Endothelial cell of umbilical vein (primary cell): Measurements from ENCODE around the gene CDX2. TPM values are rescaled to one million over a fixed set of nuclear protein-coding genes. Genes with fewer than 3 reads are reported as not detected.

ENCODE experiments used
- BruUV-seq: library from RNA; stranded (reverse); fragments of 400-500 nt; replicated peaks from 2 replicates; lab custom pipeline; 2021; lab: Mats Ljungman, UMichigan
- CTCF ChIA-PET: fragments of 300-600, 350-600 bp; sonication (Branson Sonifier 250); formaldehyde crosslinking; loops from one replicate; lab custom pipeline; 2021; ENCODE audit warnings: antibody characterized with exemption, inconsistent platforms; lab: Charles Lee
- POLR2A ChIA-PET: fragments of 300-600, 350-600 bp; sonication (Branson Sonifier 250); formaldehyde crosslinking; loops from one replicate; lab custom pipeline; 2021; ENCODE audit warnings: antibody characterized with exemption, inconsistent platforms; lab: Charles Lee
- DNase-seq: peaks from one replicate; pipeline ENCODE4 v3.0.0-alpha.2; 2011; ENCODE audit warnings: low read depth, low spot score
- FAIRE-seq: peaks from 2 replicates; lab custom pipeline; 2011; peaks lifted over from hg19 to GRCh38; lab: Jason Lieb, UNC
- H2AFZ ChIP-seq: 2 replicates; pipeline ENCODE4 v1.6.0; 2012; ENCODE audit warnings: low read depth, low read length, control low read depth, inconsistent platforms
- H3K27ac ChIP-seq: 2 replicates; pipeline ENCODE4 v1.5.1; 2011; ENCODE audit warnings: low read depth, mild to moderate bottlenecking, control low read depth, low read length, moderate library complexity; ENCODE audit not compliant: insufficient read depth
- H3K27me3 ChIP-seq, 2 experiments: 2 replicates each; pipeline versions ENCODE4 v1.6.0 to v1.6.1; 2011; ENCODE audit warnings: low read length in 2 of 2, mixed read lengths in 1 of 2; ENCODE audit not compliant: control insufficient read depth in 2 of 2, insufficient read depth in 2 of 2
- H3K36me3 ChIP-seq, 2 experiments: 2 replicates in 1 of 2; 3 replicates in 1 of 2; pipeline ENCODE4 v1.5.1; 2011; ENCODE audit warnings: low read length in 2 of 2, mild to moderate bottlenecking in 1 of 2, moderate library complexity in 1 of 2; ENCODE audit not compliant: control insufficient read depth in 2 of 2, insufficient read depth in 2 of 2; ENCODE audit errors: extremely low read depth in 1 of 2
- H3K4me1 ChIP-seq: 3 replicates; pipeline ENCODE4 v1.5.1; 2011; ENCODE audit warnings: mild to moderate bottlenecking, low read length; ENCODE audit not compliant: control insufficient read depth, insufficient read depth; ENCODE audit errors: extremely low read depth
- H3K4me2 ChIP-seq: 2 replicates; pipeline ENCODE4 v1.6.1; 2011; ENCODE audit warnings: low read length, control low read depth, mixed read lengths; ENCODE audit not compliant: insufficient read depth
- H3K4me3 ChIP-seq, 3 experiments: fragments of 200-600 bp in 1 of 3; sonication (generic), shearing (Covaris generic) in 1 of 3; replicated peaks in 1 of 3; 2 replicates each; pipeline ENCODE4 v1.5.1; 2011 to 2016; ENCODE audit warnings: control low read depth in 3 of 3, low read length in 3 of 3, mild to moderate bottlenecking in 2 of 3, inconsistent platforms in 1 of 3, low read depth in 1 of 3, moderate library complexity in 1 of 3; ENCODE audit not compliant: insufficient read depth in 1 of 3
- H3K79me2 ChIP-seq: 2 replicates; pipeline ENCODE4 v1.6.0; 2012; ENCODE audit warnings: low read length, inconsistent platforms; ENCODE audit not compliant: control insufficient read depth, insufficient read depth
- H3K9ac ChIP-seq: replicated peaks from 2 replicates; pipeline ENCODE3; 2011; ENCODE audit warnings: low read length, control low read depth; ENCODE audit not compliant: insufficient read depth; ENCODE audit errors: extremely low read depth
- H3K9me1 ChIP-seq: replicated peaks from 3 replicates; pipeline ENCODE4 v1.6.0; 2011; ENCODE audit warnings: mild to moderate bottlenecking, low read length; ENCODE audit not compliant: control insufficient read depth, insufficient read depth; ENCODE audit errors: extremely low read depth
- H3K9me3 ChIP-seq: replicated peaks from 2 replicates; pipeline ENCODE4 v1.5.1; 2012; ENCODE audit warnings: low read length, inconsistent platforms; ENCODE audit not compliant: control insufficient read depth, insufficient read depth
- H4K20me1 ChIP-seq: replicated peaks from 2 replicates; pipeline ENCODE3; 2011; ENCODE audit warnings: mild to moderate bottlenecking, low read length; ENCODE audit not compliant: control insufficient read depth, insufficient read depth; ENCODE audit errors: extremely low read depth
- EZH2 ChIP-seq: IDR thresholded peaks from 2 replicates; pipeline ENCODE4 v1.6.1; 2012; ENCODE audit warnings: borderline replicate concordance, low read depth, mild to moderate bottlenecking, moderate library complexity, low read length, inconsistent platforms; ENCODE audit not compliant: severe bottlenecking
- FOS ChIP-seq: IDR thresholded peaks from 2 replicates; pipeline ENCODE4 v1.6.1; 2011; ENCODE audit warnings: mild to moderate bottlenecking, low read length, moderate library complexity, borderline replicate concordance; ENCODE audit not compliant: insufficient read depth
- GATA2 ChIP-seq: IDR thresholded peaks from 2 replicates; pipeline ENCODE4 v1.7.0; 2011; ENCODE audit warnings: low read depth, mild to moderate bottlenecking, moderate library complexity, mixed read lengths, low read length; ENCODE audit not compliant: insufficient read length, insufficient read depth
- JUN ChIP-seq: IDR thresholded peaks from 2 replicates; pipeline ENCODE4 v1.6.1; 2011; ENCODE audit warnings: borderline replicate concordance, low read depth; ENCODE audit not compliant: insufficient read length, insufficient read depth
- POLR2A ChIP-seq: IDR thresholded peaks from 2 replicates; pipeline ENCODE4 v1.6.1; 2012; ENCODE audit warnings: low read depth, mild to moderate bottlenecking, control low read depth, low read length
- POLR2AphosphoS5 ChIP-seq: IDR thresholded peaks from 2 replicates; pipeline ENCODE4 v1.6.1; 2012; ENCODE audit warnings: low read depth, mild to moderate bottlenecking, control low read depth, low read length, moderate library complexity; ENCODE audit not compliant: insufficient read depth
- dilution Hi-C: fragments of 300-500 bp; cut with MboI; formaldehyde crosslinking; loops from one replicate; pipeline ENCODE4 v1.15.0; 2019; ENCODE audit warnings: low sequenced_read_pairs; ENCODE audit not compliant: extremely low pct_ligation_motif_present
- intact Hi-C: fragments of 100-400 bp; cut with micrococcal nuclease; formaldehyde crosslinking; loops from one replicate; pipeline ENCODE4 v1.10.0; 2022
- polyA plus RNA-seq, 4 experiments: library from polyadenylated mRNA; depleted of rRNA in 3 of 4; stranded (reverse) in 3 of 4; unstranded in 1 of 4; fragments of >200 nt; gene quantifications; 2 replicates each; pipeline versions ENCODE4 v1.2.1 to v1.2.3, GENCODE V29; 2011 to 2012; ENCODE audit warnings: missing spikeins in 1 of 4
- total RNA-seq: library from RNA; stranded (reverse); gene quantifications from 2 replicates; pipeline ENCODE4 v1.2.3, GENCODE V29; 2021
- TF ChIP-seq, protein P1 (sequence below), 2 donors: IDR thresholded peaks; 1 replicate in 1 of 2; 2 replicates in 1 of 2; pipeline ENCODE4 v1.5.1; 2011; ENCODE audit warnings: low read length in 2 of 2, mild to moderate bottlenecking in 2 of 2, moderate library complexity in 2 of 2, control low read depth in 1 of 2, inconsistent platforms in 1 of 2, low read depth in 1 of 2; ENCODE audit not compliant: insufficient read depth in 1 of 2; ENCODE audit errors: extremely low read depth in 1 of 2
- TF ChIP-seq, protein P2 (sequence below): IDR thresholded peaks from 2 replicates; pipeline ENCODE4 v1.6.1; 2011; ENCODE audit not compliant: insufficient read depth, insufficient read length

Gene CDX2
- total and polyA plus RNA-seq, 2 donors (not counting 3 experiments of a cell fraction or from before 2014, with no cell fraction given): not detected

DNA sequence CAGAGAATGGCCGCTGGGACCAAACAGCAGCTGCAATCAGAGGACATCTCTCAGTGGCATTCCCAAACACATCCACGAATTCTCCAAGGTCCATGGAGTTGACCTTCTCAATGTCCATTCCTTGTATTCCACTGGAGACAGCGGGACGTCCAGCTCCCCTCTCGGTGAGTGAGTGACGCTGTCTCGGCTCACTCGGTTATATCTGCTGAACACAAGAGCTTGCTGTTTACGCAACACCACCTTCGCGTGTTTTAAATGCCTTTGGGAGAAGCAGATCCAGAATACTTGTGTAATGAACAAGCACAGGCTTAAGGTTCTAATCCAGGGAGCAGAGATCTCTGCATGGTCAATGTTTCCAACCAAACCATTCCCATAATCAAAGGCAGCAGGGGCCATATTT, 19.4 kb upstream of the CDX2 start, which contains the start of gene URAD:
TSS of gene URAD (minus strand) at position 174 of the 400 bp plus-strand sequence. CDS start at position 118, 56 bp downstream.
- no peak within 1 kb of the TSS for H3K4me3 ChIP-seq
- H3K79me2 ChIP-seq: no peaks in the 10 kb centered on the region
- DNase-seq (no peak), FAIRE-seq (no peak)
- H3K36me3 ChIP-seq: no peaks in the 10 kb centered on the region
- no peaks in the 10 kb centered on the region for H3K9me1 ChIP-seq
- H3K4me1 ChIP-seq: no peaks in the 10 kb centered on the region
- TF ChIP-seq POLR2AphosphoS5: no peak
- TF ChIP-seq FOS: no peak
- no peak for TF ChIP-seq EZH2
- TF ChIP-seq, protein P1, sequence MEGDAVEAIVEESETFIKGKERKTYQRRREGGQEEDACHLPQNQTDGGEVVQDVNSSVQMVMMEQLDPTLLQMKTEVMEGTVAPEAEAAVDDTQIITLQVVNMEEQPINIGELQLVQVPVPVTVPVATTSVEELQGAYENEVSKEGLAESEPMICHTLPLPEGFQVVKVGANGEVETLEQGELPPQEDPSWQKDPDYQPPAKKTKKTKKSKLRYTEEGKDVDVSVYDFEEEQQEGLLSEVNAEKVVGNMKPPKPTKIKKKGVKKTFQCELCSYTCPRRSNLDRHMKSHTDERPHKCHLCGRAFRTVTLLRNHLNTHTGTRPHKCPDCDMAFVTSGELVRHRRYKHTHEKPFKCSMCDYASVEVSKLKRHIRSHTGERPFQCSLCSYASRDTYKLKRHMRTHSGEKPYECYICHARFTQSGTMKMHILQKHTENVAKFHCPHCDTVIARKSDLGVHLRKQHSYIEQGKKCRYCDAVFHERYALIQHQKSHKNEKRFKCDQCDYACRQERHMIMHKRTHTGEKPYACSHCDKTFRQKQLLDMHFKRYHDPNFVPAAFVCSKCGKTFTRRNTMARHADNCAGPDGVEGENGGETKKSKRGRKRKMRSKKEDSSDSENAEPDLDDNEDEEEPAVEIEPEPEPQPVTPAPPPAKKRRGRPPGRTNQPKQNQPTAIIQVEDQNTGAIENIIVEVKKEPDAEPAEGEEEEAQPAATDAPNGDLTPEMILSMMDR (IDR thresholded peaks at IDR 0.05; ENCODE audit: extremely low read depth in 1 of 2, insufficient read depth in 1 of 2, low read depth in 1 of 2, low read length in 2 of 2): no peak
- no peak for TF ChIP-seq POLR2A
- TF ChIP-seq JUN: no peak
- TF ChIP-seq GATA2: no peak
- TF ChIP-seq, protein P2, sequence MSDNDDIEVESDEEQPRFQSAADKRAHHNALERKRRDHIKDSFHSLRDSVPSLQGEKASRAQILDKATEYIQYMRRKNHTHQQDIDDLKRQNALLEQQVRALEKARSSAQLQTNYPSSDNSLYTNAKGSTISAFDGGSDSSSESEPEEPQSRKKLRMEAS: no peak
- BruUV-seq: no TSS peak
- H3K9me3 ChIP-seq: no peaks in the 10 kb centered on the region
- H3K4me2 ChIP-seq: no peak within 1 kb of the TSS
- H2AFZ ChIP-seq: no peak within 1 kb of the TSS
- CTCF ChIA-PET: interaction anchor here (2.5 to 9.6 kb wide), 3 partner anchors 160 to 1003 kb away, joined by 5 to 207 read pairs (median 128); no protein-coding TSS in a partner anchor
- intact Hi-C loops (loop anchor here (10.0 kb wide), 1 partner anchor 1004 kb away; no protein-coding TSS in a partner anchor), dilution Hi-C loops (no loop called here)
- H4K20me1 ChIP-seq: no peaks in the 10 kb centered on the region
- peaks cover 12 to 13% of the 10 kb centered on the region in 2 experiments for H3K27me3 ChIP-seq
- POLR2A ChIA-PET: no interaction called here
- no peak within 1 kb of the TSS for H3K27ac ChIP-seq
- no peak within 1 kb of the TSS for H3K9ac ChIP-seq
